GM18517 (cell line): ENCODE measurements around the gene GALK1.

ENCODE experiments used
- ATAC-seq: cut with Tn5 transposase; IDR thresholded peaks from one replicate; pipeline ENCODE4 v1.9.1; 2021; ENCODE audit warnings: mild to moderate bottlenecking, moderate library complexity; ENCODE audit not compliant: unreplicated experiment

Gene GALK1

DNA sequence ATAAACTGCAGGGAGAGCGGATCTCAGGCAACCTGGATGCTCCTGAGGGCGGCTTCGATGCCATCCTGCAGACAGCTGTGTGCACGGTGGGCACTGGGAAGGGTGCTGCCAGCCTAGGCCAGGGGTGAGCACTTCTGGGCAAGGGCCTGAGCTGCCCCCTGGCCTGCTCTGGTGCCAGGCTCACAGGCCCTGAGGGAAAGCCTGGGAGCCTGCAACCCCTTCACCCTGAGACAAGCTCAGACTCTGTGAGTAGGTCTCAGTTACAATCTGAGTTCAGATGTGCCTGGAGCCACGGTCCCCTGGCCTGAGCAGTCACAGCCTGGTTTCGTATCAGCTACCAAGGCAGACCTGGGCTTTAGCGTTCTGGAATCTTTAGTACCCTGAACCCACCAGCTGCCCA is 35.6 kb downstream of the GALK1 start:
- ATAC-seq = no peak

- ATAC-seq = no peak
Observed at GRCh38 chr17:75727391-75727790, 37.6 kb downstream of the GALK1 start.

- ATAC-seq = no peak
Observed at GRCh38 chr17:75725504-75725903, 39.5 kb downstream of the GALK1 start.

DNA sequence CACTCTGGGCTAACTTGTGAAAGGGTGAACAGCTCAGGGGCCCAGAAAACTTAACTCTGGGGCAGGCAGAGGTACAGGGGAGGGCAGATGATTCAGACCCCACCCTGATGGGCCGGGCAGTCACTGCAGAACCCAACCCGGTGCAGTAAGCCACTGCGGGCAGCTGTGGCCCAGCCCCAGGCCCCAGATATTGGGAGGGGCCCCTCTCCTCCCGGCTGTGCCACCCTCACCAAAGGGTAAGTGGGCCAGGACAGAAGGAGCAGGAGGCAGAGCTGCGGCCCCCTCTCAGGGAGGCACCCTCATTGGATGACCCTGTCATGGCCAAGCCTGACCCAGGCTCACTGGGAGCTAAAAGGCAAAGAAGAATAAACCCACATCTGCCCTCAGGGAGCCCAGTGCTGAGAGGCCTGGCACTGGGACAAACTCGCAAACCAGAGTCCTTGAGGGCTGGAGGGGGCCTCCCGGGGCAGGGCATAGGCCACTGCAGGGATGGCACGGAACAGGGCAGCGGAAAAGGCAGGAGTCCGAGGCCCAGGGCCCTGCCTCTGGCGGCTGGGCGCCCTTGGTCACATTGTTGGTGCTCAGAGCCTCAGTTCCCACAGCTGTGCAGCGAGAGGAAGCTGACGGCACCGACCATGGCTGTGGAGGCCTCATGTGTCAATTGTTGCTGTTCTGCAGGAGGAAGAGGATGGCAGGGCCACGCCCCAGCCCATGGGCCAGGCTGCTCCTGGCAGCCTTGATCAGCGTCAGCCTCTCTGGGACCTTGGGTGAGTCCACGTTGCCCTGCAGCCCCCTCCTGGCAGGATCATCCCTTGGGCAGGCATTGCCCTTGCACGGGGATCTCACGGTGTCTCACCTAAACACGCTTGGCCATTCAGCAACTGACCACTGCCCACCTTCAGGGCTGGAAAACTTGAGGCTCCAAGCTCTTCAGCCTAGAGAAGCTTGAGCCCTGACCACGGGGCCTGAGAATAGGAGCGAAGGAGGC is 40.7 kb downstream of the GALK1 start:
- ATAC-seq = no peak

- ATAC-seq = no peak
Observed at GRCh38 chr17:75723171-75723930, 41.6 kb downstream of the GALK1 start.

GRCh38 chr17:75722542-75723095 is 42.4 kb downstream of the GALK1 start:
- ATAC-seq = no peak

DNA sequence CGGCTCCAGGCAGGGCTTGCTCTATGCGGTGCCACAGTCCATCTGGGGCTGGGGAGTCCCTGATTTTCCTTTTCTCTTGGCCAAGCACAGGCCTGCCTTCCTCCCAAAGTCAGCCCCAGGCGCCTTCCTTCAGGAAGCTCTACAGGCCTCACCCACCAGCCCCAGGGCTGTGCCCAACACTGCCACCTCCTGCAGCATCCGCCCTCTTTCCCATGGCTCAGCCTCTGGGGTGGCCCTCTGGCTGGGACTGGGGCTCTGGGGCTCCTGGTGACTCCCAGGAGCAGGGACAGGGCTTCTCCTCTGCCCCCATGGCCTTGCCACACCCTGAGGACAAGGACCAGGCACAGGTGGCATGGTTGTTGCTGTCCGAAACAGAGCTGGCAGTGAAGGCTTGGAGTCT is 42.9 kb downstream of the GALK1 start:
- no peak for ATAC-seq

GRCh38 chr17:75721463-75722011 is 43.5 kb downstream of the GALK1 start:
- no peak for ATAC-seq

DNA sequence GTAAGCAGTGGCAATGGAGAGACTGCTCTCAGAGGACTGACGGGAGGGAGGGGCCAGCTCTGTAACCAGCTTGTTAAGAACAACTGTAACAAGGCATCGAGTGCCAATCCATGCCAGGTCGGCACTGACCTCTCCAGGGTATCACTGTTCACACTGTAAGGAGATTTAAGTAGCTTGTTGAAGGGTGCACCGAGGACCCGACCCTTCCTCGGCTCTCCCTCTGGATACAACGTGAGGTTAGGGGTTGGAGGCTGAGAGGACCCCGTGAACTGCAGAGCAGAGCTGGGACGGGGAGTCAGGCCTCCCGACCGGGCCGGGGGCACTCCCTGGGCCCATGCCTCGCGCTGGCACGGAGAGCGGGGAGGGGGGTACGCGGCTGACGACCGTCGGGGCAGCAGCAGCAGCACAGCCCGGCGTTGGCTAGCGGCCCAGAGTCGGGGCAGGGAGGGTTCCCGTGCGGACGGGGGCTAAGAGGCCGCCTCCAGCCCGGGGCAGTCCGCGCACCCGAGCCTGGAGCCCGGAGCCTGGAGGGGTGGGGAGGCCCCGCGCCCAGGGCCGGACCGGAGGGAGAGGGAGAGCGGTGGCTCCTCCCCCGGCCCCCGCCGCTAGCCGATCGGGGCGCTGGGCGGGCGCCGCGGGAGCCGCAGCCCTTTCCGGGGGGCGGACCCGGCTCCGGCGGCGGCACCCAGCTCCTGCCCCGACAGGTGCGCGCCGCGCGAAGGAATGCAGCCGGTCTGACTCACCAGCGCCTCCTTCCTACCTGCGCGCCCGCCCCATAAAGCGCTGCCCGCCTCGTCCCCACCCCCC is 44.1 kb downstream of the GALK1 start, which contains the start of gene ITGB4:
Gene ITGB4 (plus strand): TSS at position 804 of the 807 bp plus-strand sequence. CDS start 3,245 bp downstream, outside the sequence.
- no peak for ATAC-seq

DNA sequence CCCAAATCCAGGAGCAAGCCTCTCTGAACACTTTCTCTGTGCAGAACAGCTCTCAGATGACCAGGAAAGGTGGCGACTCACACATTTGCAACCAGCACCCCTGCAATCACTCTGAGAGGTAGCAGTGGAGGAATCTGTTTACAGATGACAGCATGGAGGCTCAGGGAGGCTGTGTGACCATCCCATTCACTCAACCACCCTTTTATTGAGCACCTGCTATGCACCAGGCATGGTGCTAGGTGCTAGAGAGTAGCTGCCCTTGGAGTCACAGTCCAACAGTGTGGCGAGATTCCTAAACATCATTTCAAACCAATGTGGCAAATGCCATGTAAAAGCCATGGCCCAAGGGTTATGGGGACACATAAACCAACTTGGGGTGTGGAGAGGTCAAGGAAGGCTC is 45.3 kb downstream of the GALK1 start:
- no peak for ATAC-seq

DNA sequence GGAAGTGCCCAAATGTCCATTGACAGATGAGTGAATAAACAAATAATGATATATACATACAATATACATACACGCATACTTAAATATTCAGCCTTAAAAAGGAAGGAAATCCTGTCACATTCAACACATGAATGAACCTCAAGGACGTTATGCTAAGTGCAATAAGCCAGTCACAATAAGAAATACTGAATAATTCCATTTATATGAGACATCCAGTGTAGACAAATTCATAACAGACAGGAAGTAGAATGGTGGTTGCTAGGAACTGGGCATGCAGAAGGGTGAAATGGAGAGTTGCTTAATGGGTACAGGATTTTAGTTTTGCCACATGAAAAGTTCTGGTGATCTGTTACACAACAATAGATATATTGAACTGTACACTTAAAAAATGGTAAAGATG is 52.5 kb downstream of the GALK1 start:
- no peak for ATAC-seq
